Measurements from ENCODE around the gene PFDN1. TPM values are rescaled to one million over a fixed set of nuclear protein-coding genes. Genes with fewer than 3 reads are reported as not detected.

PFDN1 gene
- total RNA-seq, 6 experiments from 2014 or later = 9.8 to 30.8 (median 14.7) TPM

- Histone ChIP-seq H3K4me3 (no peak overlapping the region), H3K36me3 (no peaks in the 10 kb centered on the region), H3K4me1 (peaks cover 0 to 10% (median 0%) of the 10 kb centered on the region in 4 donors), H3K27me3 (no peaks in the 10 kb centered on the region), H3K27ac (no peak overlapping the region), H3K9me3 (no peaks in the 10 kb centered on the region)
- no peak for TF ChIP-seq CTCF (IDR thresholded peaks at IDR 0.05)
- TF ChIP-seq POLR2A (IDR thresholded peaks at IDR 0.05) = no peak
- ATAC-seq (no peak), DNase-seq (no peak)
- intact Hi-C loops (cut with DNase I) = loop anchor here in 1 of 2 donors (5.0 kb wide), 1 partner anchor 97 kb away; no protein-coding TSS in a partner anchor
- 71% methylated on average over 1 of the region's 4 CpGs for WGBS (ENCODE audit: insufficient coverage, low coverage, low lambda C conversion rate, missing lambda C conversion rate)
Observed at GRCh38 chr5:140339636-140340035, 36.7 kb upstream of the PFDN1 start.

- no peaks in the 10 kb centered on the region for H3K27me3 ChIP-seq
- no peaks in the 10 kb centered on the region for H3K36me3 ChIP-seq
- no peaks in the 10 kb centered on the region for H3K9me3 ChIP-seq
- H3K4me1 ChIP-seq = peaks cover 0 to 10% (median 0%) of the 10 kb centered on the region in 4 donors
- H3K4me3 ChIP-seq = no peak overlapping the region
- intact Hi-C loops (cut with DNase I) = no loop called here
- TF ChIP-seq CTCF (IDR thresholded peaks at IDR 0.05) (no peak), POLR2A (IDR thresholded peaks at IDR 0.05) (no peak)
- WGBS (ENCODE audit: insufficient coverage, low coverage, low lambda C conversion rate, missing lambda C conversion rate) = 0% methylated on average over 1 of the region's 2 CpGs
- DNase-seq = no peak
- H3K27ac ChIP-seq = no peak overlapping the region
- ATAC-seq = peak in 1 of 4 donors; percentile 61
Observed at GRCh38 chr5:140338908-140339307, 36.0 kb upstream of the PFDN1 start.

- TF ChIP-seq POLR2A (IDR thresholded peaks at IDR 0.05) (no peak), CTCF (IDR thresholded peaks at IDR 0.05) (no peak)
- ATAC-seq (no peak), DNase-seq (no peak)
- Histone ChIP-seq H3K4me1 (peaks cover 0 to 11% (median 0%) of the 10 kb centered on the region in 4 donors), H3K27ac (no peak overlapping the region), H3K36me3 (no peaks in the 10 kb centered on the region), H3K9me3 (no peaks in the 10 kb centered on the region), H3K4me3 (no peak overlapping the region), H3K27me3 (no peaks in the 10 kb centered on the region)
- 61% methylated on average over 3 of the region's 3 CpGs for WGBS (ENCODE audit: insufficient coverage, low coverage, low lambda C conversion rate, missing lambda C conversion rate)
- intact Hi-C loops (cut with DNase I) = no loop called here
Observed at GRCh38 chr5:140338336-140338735, 35.4 kb upstream of the PFDN1 start.

- Histone ChIP-seq H3K27ac (no peak overlapping the region), H3K27me3 (no peaks in the 10 kb centered on the region), H3K9me3 (no peaks in the 10 kb centered on the region), H3K36me3 (no peaks in the 10 kb centered on the region), H3K4me3 (no peak overlapping the region), H3K4me1 (peaks cover 0 to 15% (median 0%) of the 10 kb centered on the region in 4 donors)
- intact Hi-C loops (cut with DNase I) = no loop called here
- 100% methylated on average over 1 of the region's 1 CpG for WGBS (ENCODE audit: insufficient coverage, low coverage, low lambda C conversion rate, missing lambda C conversion rate)
- ATAC-seq = no peak
- no peak for TF ChIP-seq POLR2A (IDR thresholded peaks at IDR 0.05)
- no peak for TF ChIP-seq CTCF (IDR thresholded peaks at IDR 0.05)
- DNase-seq = no peak
Observed at GRCh38 chr5:140337880-140338279, 35.0 kb upstream of the PFDN1 start.

- 23% methylated on average over 2 of the region's 5 CpGs for WGBS (ENCODE audit: insufficient coverage, low coverage, low lambda C conversion rate, missing lambda C conversion rate)
- intact Hi-C loops (cut with DNase I) = no loop called here
- peak; percentile 40 to 77 (median 72) for DNase-seq
Observed at GRCh38 chr5:140336388-140336787, 33.5 kb upstream of the PFDN1 start.

More at GRCh38 chr5:140336388-140336787, 33.5 kb upstream of the PFDN1 start:
- no peaks in the 10 kb centered on the region for H3K9me3 ChIP-seq
- TF ChIP-seq CTCF (IDR thresholded peaks at IDR 0.05) = no peak
- no peak for TF ChIP-seq POLR2A (IDR thresholded peaks at IDR 0.05)
- H3K27ac ChIP-seq = peak overlapping the region in 1 of 3 donors; percentile 66
- H3K36me3 ChIP-seq = no peaks in the 10 kb centered on the region
- ATAC-seq = peak; percentile 91 to 95 (median 92)
- H3K4me3 ChIP-seq = no peak overlapping the region
- peaks cover 0 to 20% (median 0%) of the 10 kb centered on the region in 4 donors for H3K4me1 ChIP-seq
- H3K27me3 ChIP-seq = no peaks in the 10 kb centered on the region
